HG02970 (cell line): ENCODE data around the gene PAK5.

Experiments
- ATAC-seq: cut with Tn5 transposase; IDR thresholded peaks from one replicate; pipeline ENCODE4 v1.9.1; 2021; ENCODE audit warnings: mild to moderate bottlenecking, moderate library complexity, moderate number of reproducible peaks; ENCODE audit not compliant: unreplicated experiment, low FRiP score

PAK5 gene

DNA sequence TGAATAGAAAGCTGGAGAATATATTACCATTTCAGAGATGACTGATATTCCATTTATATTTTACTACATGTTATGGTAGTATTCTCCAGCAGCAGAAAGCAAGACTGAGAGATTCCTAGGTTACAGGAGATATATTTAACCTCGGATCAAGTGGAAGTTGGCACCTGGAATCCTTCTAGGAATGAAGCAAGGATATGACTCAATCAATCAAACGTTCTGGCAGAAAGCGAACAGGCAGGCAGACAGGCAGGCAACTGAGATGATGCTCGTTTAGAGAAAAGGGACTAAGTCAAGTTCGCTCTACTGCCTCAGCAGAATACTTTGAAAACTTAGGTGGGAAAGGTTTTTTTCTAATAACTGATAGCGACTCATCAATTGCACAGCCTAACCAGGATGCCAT, 46.2 kb downstream of the PAK5 start:
- no peak for ATAC-seq

GRCh38 chr20:9789131-9789530, 49.7 kb downstream of the PAK5 start:
- ATAC-seq, result no peak

GRCh38 chr20:9775176-9775575, 63.7 kb downstream of the PAK5 start:
- no peak for ATAC-seq

DNA sequence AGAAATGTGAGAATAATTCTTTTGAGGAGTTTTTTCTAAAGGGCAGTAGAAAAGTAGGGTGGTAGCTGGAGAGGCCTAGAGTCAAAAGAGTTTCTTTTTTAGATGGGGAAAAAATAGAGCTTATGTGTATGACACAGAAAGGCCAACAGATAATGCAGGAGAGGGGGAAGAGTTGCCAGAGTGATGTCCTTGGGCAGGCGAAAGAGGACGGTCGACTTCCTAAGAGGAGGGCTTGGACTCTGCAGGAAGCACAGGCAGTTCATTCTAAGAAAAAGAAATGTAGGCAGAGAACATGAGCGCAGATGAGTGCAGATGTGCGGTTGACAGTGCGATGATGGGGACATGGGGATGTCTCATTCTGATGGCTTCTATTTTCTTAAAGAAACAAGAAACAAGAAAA, 68.9 kb downstream of the PAK5 start:
- ATAC-seq, result no peak

DNA sequence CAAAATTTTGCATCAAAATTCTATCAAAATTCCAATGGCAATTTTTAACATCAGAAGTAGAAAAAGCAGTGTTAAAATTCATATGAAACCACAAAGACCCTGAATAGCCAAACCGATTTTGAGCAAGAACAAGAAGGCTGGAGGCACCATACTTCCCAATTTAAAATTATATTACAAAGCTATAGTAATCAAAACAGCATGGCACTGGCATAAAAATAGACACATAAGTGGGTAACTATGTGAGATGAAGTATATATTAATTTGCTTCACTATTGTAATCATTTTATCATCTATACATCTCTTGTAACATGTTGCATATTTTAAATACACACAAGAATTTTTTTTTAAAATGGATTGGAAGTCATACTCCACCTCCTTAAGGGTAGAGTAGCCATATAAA, 77.4 kb downstream of the PAK5 start:
- ATAC-seq, result no peak

DNA sequence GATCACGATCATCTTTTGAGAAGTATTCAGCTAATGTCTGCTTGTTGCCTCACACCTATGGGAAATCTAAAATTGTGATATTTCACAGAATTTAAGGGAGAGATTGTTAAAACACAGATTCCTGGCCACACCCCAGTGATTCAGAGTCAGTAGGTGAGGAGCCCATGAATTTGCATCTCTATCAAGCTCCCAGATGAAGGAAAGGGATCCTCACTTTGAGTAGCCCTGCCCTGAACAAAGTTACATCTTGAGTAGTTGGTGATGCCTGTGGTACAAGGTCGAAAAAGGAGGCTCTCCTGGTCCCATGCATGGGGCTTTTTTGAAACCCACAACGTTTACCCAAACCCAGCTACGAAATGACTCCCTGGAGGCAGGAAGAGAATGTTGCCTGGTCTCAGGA, 79.5 kb downstream of the PAK5 start:
- no peak for ATAC-seq

DNA sequence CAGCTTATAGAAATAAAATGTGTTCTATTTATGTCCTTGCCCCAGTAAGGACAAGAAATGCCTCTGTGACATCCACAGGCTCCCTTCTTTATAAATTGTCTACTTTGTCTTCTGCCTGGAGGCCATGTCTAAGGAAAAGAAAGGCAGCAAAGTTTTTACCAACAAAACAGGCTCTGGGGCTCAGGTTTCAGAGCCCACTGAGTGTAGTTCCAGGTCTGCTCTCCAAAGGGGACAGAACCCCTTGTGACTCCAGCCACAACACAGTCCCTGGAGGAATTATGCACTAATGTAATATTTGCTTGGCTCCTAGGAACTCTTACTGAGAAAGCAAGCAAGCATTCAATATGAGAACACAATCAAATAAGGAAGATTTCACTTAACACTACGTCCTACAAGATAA, 80.1 kb downstream of the PAK5 start:
- ATAC-seq, result no peak

- ATAC-seq, result no peak
Observed at GRCh38 chr20:9756660-9757059, 82.2 kb downstream of the PAK5 start.

DNA sequence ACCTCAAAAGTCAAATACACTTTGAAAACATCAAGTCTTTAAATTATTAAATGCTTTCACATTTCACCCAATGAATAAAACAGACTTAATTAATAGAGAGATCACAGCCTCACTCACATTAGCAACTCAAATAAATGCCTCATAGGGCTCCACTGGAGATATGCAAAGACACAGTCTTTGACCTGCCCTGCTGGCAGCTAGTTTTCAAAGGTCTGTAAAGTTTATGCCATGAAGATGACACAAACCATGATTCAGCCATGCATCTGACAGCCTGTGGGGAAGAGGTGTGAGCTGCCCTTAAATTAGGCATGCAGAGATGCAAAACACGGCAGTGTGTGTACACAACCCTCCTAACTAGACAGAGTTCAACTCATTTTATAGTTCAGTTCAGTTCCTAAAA, 83.6 kb downstream of the PAK5 start:
- no peak for ATAC-seq

- no peak for ATAC-seq
Observed at GRCh38 chr20:9744551-9744950, 94.3 kb downstream of the PAK5 start.

DNA sequence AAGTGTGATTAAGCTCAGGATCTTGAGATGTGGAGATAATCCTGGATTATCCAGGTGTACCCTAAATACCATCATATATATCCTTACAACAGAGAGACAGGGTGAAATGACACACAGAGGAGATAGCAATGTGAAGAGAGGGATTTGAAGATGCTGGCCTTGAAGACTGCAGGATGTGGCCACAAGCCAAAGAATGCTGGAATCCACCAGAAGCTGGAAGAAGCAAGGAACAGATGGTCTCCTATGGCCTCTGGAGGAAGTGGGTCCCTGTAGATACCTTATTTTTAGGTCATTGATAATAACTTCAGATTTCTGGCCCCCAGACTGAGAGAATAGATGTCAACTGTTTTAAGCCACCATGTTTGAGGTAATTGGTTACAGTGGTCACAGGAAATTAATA, 95.0 kb downstream of the PAK5 start:
- ATAC-seq, result no peak

DNA sequence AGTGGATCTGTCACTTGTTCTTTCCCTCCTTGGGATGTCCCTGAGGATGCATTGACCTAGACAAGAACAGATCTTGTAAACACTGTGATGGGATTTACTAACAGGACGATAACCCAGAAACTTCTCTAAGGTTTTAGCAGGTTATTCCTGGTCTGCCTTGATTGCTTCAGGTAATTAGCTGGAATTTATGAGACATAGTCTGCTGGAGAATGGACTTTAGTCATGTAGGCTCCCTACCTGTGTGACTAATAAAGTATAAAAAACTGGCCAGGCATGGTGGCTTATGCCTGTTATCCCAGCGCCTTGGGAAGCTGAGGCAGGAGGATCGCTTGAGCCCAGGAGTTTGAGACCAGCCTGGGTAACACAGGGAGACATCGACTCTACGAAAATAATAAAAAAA, 96.1 kb downstream of the PAK5 start:
- ATAC-seq, result no peak

- ATAC-seq, result no peak
Observed at GRCh38 chr20:9741996-9742395, 96.9 kb downstream of the PAK5 start.

GRCh38 chr20:9740486-9740885, 98.4 kb downstream of the PAK5 start:
- ATAC-seq, result no peak

GRCh38 chr20:9739991-9740390, 98.9 kb downstream of the PAK5 start:
- ATAC-seq, result no peak

GRCh38 chr20:9736373-9736772, 102.5 kb downstream of the PAK5 start:
- ATAC-seq, result no peak

DNA sequence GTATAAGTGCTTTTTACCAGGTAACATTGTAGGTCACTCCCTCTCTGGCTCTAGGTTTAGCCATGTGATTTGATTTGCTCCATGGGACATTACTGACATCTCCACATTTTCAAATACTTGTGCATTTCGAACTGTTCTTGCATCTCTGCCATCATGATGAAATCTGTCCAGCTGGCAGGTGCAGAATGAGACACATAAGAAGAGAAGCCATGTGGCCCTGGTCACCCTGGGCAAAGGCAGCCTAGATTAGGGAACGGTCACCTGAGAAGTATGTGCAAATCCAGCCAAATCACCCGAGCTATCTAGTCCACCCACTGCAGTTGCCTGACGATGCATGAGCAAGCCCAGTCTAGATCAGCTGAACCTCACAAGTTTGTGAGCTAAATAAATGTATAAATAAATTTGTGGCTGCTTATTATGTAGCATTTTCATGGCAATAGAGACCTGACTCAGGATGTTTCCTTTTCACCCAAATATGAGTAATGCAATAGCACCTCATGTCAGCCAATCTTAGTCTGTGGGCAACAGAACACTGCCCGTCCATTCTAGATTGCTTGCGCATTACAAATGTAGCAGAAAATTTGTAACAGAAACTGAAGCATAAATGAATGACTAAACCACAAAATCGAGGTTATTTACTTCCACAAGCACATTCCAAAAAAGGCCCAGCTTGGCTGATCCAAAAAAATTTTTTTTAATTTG, 115.2 kb downstream of the PAK5 start:
- no peak for ATAC-seq

- no peak for ATAC-seq
Observed at GRCh38 chr20:9711872-9712271, 127.0 kb downstream of the PAK5 start.

DNA sequence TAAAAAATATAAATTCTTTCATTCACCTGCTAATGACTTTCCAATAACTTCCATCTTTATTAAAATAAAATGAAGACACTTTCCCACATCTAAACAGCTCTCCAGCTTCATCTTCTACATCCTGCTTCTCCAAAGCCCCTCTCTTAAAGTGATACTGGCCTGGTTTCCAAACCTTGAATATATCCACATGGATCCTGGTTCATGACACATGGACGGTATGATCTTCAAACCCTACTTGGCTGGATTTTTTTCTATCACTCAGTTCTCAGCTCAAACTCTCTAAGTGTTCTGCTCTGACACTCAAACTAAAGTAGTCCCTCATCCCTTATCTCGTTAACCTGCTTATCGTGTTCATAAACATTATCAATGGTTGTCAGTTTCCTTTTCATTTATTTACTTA, 128.2 kb downstream of the PAK5 start:
- ATAC-seq, result no peak

- ATAC-seq, result no peak
Observed at GRCh38 chr20:9705722-9706476, 133.0 kb downstream of the PAK5 start.

DNA sequence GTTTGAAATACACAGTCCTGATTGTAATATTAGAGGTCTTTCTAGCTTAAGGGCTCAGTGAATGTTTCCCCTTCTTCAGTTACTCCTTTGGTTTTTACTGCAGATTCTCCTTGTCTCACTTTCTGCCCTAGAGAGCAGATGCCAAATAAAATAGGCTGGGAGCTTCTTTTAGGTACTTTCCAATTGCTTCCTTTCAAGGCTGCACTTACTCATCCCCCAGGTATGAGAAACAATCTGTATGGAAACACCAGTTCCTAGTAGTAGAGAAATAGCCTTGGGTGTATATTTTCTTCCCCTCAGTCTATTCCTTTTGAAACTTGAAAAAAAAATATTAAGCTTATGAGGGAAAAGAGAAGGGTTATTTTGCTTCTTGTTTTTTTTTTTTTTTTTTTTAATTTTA, 139.7 kb downstream of the PAK5 start:
- no peak for ATAC-seq

DNA sequence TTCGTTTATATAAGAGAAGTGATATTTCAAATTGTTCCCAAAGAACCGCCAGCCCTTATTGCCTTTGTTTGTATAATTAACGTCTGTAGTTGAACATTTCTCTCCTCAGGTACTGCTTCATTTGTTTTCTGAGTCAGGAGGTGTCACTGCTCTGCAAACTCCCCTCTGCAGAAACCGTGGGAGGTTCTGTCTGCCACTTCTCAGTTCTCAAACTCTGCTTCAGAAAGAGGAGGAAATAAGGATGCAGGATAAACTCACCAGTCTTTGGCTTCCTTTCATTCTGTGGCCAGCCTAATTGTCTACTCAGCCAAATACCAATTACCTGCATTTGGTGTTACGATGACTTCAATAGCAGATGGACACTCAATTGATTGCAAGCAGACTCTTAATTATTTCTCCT, 149.8 kb downstream of the PAK5 start:
- no peak for ATAC-seq
